ENCODE results near the gene RBMY1B.
"Not testable (repeated sequence)": the region's sequence is repeated elsewhere in the genome, so short reads cannot be mapped to it uniquely, and the experiment has no call there.

DNA sequence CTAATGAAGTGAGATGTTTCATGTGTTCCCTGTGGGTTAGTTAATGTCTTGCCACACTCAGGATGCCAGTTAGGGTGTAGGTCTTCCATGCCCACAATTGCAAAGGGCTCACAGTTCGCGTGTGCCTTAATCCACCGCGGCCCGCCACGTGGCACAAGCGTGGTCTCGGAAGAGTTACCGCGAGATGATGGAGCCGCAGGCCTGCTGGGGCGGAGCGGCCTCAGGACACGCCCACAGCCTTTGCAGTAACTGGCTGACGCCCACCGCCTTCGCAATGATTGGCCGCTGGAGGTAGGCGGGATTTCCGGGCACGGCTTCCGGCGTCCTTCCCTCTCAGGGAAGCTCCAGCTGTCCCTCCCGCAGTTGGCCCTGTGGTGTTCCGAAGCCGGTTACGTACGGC, at the start of gene RBMY1B:
- not testable (repeated sequence) for TF ChIP-seq CTCF, POLR2A, EP300 (IDR thresholded peaks at IDR 0.05)

Measured in tibial nerve (tissue), 4 donors.